Measurements from ENCODE around the gene COL9A3. TPM values are rescaled to one million over a fixed set of nuclear protein-coding genes. Genes with fewer than 3 reads are reported as not detected.

The COL9A3 gene
- total RNA-seq, 1 experiment from 2014 or later, result 150 TPM

DNA sequence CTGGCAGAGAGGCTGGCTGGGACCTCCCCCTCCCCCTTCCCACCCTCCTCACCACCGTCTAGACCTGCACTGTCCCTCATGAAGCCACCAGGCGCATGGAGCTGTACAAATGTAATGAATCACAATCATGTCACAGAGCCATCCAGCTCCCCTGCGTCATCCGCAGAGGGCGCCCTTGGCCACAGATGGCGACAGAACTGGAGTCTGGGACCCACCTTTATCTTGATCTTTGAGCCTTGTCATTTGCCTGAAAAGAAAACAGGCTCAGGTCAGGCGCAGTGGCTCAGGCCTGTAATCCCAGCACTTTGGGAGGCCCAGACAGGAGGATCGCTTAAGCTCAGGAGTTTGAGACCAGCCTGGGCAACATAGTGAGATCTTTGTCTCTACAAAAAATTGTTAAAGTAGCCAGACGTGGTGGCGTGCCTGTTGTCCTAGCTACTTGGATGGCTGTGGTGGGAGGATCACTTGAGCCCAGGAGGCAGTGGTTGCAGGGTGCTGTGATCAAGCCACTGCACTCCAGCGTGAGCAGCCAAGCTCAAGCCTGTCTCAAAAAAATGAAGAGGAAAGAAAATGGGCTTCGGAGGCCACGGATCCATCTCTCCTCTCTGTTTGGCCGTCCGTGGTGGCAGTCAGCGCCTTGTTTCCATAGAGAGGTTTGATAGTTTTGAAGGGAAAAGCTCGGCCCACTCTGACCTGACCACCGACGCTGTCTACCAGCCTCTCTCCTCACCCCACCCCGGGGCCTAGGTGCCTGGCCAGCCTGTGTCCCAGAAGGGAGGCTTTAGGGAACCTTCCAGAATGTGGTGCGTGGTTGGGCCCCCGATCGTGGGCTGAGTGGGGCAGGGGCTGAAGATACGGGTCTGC, 6.2 kb downstream of the COL9A3 start:
- H3K4me2 ChIP-seq (ENCODE audit: insufficient read depth, insufficient read length, low read length), result no peak overlapping the region
- H3K9me3 ChIP-seq (ENCODE audit: control insufficient read depth, low read depth, low read length), result no peaks in the 10 kb centered on the region
- H2BK20ac ChIP-seq (ENCODE audit: low read depth, low read length, poor library complexity, severe bottlenecking), result no peak overlapping the region
- no peak overlapping the region for H2BK15ac ChIP-seq (ENCODE audit: low read depth, low read length)
- H2AK5ac ChIP-seq (ENCODE audit: insufficient read length, low read length), result no peak overlapping the region
- WGBS (ENCODE audit: extremely low coverage, insufficient read length, low lambda C conversion rate), result no CpG with 5 or more reads among the region's 24 CpGs
- Mint-ChIP-seq H3K36me3 (ENCODE audit: insufficient read depth in 1 of 3, low read depth in 3 of 3) (peaks cover 0 to 5% (median 0%) of the 10 kb centered on the region in 3 experiments; a peak in 2 of 7 replicates), H3K27me3 (ENCODE audit: low read depth) (no peaks in the 10 kb centered on the region), H3K4me3 (peak overlapping the region in 1 of 2 experiments; percentile 40; a peak in 2 of 5 replicates), H3K27ac (peak overlapping the region in 2 of 3 experiments; percentile 82 to 83; a peak in 4 of 7 replicates), H3K9me3 (no peaks in the 10 kb centered on the region), H3K4me1 (peaks cover 10 to 14% of the 10 kb centered on the region in 2 experiments)
- no peak overlapping the region for H3K27ac ChIP-seq (ENCODE audit: insufficient read length, low read depth, low read length)
- no peak overlapping the region for H3K9ac ChIP-seq (ENCODE audit: extremely low read depth, insufficient read length, low read length)
- no peaks in the 10 kb centered on the region; the same call in 1 of the 2 replicates for H3K4me1 ChIP-seq (ENCODE audit: insufficient read depth, low read length)
- no peak overlapping the region for H3K14ac ChIP-seq (ENCODE audit: insufficient read depth, low read length)
- no peak overlapping the region for H3K23ac ChIP-seq (ENCODE audit: insufficient read length, low read depth, low read length)
- no peak overlapping the region for H2AFZ ChIP-seq (ENCODE audit: low read length)
- H3K23me2 ChIP-seq (ENCODE audit: insufficient read length, low read depth, low read length, poor library complexity, severe bottlenecking), result no peaks in the 10 kb centered on the region
- H2BK120ac ChIP-seq (ENCODE audit: low read depth, low read length, poor library complexity, severe bottlenecking), result no peak overlapping the region
- H2BK5ac ChIP-seq (ENCODE audit: insufficient read length, low read length), result no peak overlapping the region
- H3K27me3 ChIP-seq (ENCODE audit: insufficient read depth, low read length), result no peaks in the 10 kb centered on the region
- H3K4ac ChIP-seq (ENCODE audit: low read depth, low read length), result no peak overlapping the region
- H4K8ac ChIP-seq (replicated peaks; ENCODE audit: insufficient read length, low read depth, low read length), result no peak overlapping the region
- no peak overlapping the region for H3K56ac ChIP-seq (ENCODE audit: insufficient read length, low read depth, low read length)
- DNase-seq, result peak; percentile 77
- H4K20me1 ChIP-seq (ENCODE audit: control insufficient read depth, insufficient read depth, insufficient read length), result no peaks in the 10 kb centered on the region
- no peak overlapping the region for H3T11ph ChIP-seq (ENCODE audit: low read length)
- no peak overlapping the region for H3K18ac ChIP-seq (ENCODE audit: insufficient read length, low read depth, low read length)
- no peaks in the 10 kb centered on the region for H3K79me2 ChIP-seq (ENCODE audit: insufficient read depth, low read length)
- TF ChIP-seq, protein P1, sequence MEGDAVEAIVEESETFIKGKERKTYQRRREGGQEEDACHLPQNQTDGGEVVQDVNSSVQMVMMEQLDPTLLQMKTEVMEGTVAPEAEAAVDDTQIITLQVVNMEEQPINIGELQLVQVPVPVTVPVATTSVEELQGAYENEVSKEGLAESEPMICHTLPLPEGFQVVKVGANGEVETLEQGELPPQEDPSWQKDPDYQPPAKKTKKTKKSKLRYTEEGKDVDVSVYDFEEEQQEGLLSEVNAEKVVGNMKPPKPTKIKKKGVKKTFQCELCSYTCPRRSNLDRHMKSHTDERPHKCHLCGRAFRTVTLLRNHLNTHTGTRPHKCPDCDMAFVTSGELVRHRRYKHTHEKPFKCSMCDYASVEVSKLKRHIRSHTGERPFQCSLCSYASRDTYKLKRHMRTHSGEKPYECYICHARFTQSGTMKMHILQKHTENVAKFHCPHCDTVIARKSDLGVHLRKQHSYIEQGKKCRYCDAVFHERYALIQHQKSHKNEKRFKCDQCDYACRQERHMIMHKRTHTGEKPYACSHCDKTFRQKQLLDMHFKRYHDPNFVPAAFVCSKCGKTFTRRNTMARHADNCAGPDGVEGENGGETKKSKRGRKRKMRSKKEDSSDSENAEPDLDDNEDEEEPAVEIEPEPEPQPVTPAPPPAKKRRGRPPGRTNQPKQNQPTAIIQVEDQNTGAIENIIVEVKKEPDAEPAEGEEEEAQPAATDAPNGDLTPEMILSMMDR (conservative IDR thresholded peaks at IDR 0.05), result peak; percentile 58
- H3K79me1 ChIP-seq (ENCODE audit: insufficient read depth, low read depth, low read length, poor library complexity, severe bottlenecking), result no peaks in the 10 kb centered on the region
- no peak overlapping the region for H2BK12ac ChIP-seq (ENCODE audit: insufficient read length, low read depth, low read length)
- H4K91ac ChIP-seq (ENCODE audit: insufficient read length, low read depth, low read length), result no peak overlapping the region
- no peak overlapping the region for H4K5ac ChIP-seq (ENCODE audit: insufficient read length, low read depth, low read length)

Data from H9 (cell line).